ENCODE results near the gene CASZ1. TPM values are rescaled to one million over a fixed set of nuclear protein-coding genes. Genes with fewer than 3 reads are reported as not detected.

The CASZ1 gene
- total RNA-seq, 1 experiment from 2014 or later, result 15.2 TPM

GRCh38 chr1:10839188-10839770 lies 42.8 kb upstream of the CASZ1 start:
- CTCF ChIA-PET, result no interaction called here

GRCh38 chr1:10838541-10838940 lies 42.1 kb upstream of the CASZ1 start:
- Histone ChIP-seq H2AFZ (no peak overlapping the region), H3K79me2 (ENCODE audit: low read depth) (no peaks in the 10 kb centered on the region), H3K9me3 (ENCODE audit: insufficient read depth, low read depth) (no peaks in the 10 kb centered on the region), H3K9me2 (ENCODE audit: insufficient read depth) (no peaks in the 10 kb centered on the region), H3K4me2 (no peak overlapping the region), H3K4me3 (no peak overlapping the region), H3F3A (ENCODE audit: insufficient read depth, low read depth) (peaks cover 4% of the 10 kb centered on the region; the same call in 1 of the 2 replicates), H4K20me1 (ENCODE audit: insufficient read depth) (no peaks in the 10 kb centered on the region), H3K36me3 (ENCODE audit: low read depth) (no peaks in the 10 kb centered on the region), H3K27ac (no peak overlapping the region), H3K27me3 (ENCODE audit: insufficient read depth, low read depth) (no peaks in the 10 kb centered on the region), H3K4me1 (replicated peaks; ENCODE audit: insufficient read depth) (no peaks in the 10 kb centered on the region)
- no peak for DNase-seq
- ChIA-PET CTCF (no interaction called here), POLR2A (ENCODE audit: unreplicated experiment) (no interaction called here)
- intact Hi-C loops (cut with micrococcal nuclease; ENCODE audit: unreplicated experiment), result no loop called here
- no peak for TF ChIP-seq EZH2 (IDR thresholded peaks at IDR 0.05; ENCODE audit: low read depth)
- TF ChIP-seq CTCF (conservative IDR thresholded peaks at IDR 0.05), result no peak
- no TSS peak for BruUV-seq (replicated peaks)

More at GRCh38 chr1:10839188-10839770, 42.8 kb upstream of the CASZ1 start:
- Histone ChIP-seq H3K27me3 (ENCODE audit: insufficient read depth, low read depth) (no peaks in the 10 kb centered on the region), H3K4me1 (replicated peaks; ENCODE audit: insufficient read depth) (no peaks in the 10 kb centered on the region), H3F3A (ENCODE audit: insufficient read depth, low read depth) (peaks cover 4% of the 10 kb centered on the region; the same call in 1 of the 2 replicates), H4K20me1 (ENCODE audit: insufficient read depth) (no peaks in the 10 kb centered on the region), H3K9me2 (ENCODE audit: insufficient read depth) (no peaks in the 10 kb centered on the region), H3K9me3 (ENCODE audit: insufficient read depth, low read depth) (no peaks in the 10 kb centered on the region), H2AFZ (no peak overlapping the region), H3K36me3 (ENCODE audit: low read depth) (no peaks in the 10 kb centered on the region), H3K79me2 (ENCODE audit: low read depth) (no peaks in the 10 kb centered on the region), H3K4me3 (no peak overlapping the region), H3K4me2 (no peak overlapping the region), H3K27ac (no peak overlapping the region)
- no peak for DNase-seq
- TF ChIP-seq EZH2 (IDR thresholded peaks at IDR 0.05; ENCODE audit: low read depth), result no peak
- intact Hi-C loops (cut with micrococcal nuclease; ENCODE audit: unreplicated experiment), result no loop called here
- BruUV-seq (replicated peaks), result no TSS peak
- POLR2A ChIA-PET (ENCODE audit: unreplicated experiment), result no interaction called here

- peaks cover 10% of the 10 kb centered on the region; the same call in 1 of the 2 replicates for H3F3A ChIP-seq (ENCODE audit: insufficient read depth, low read depth)
- H3K4me1 ChIP-seq (replicated peaks; ENCODE audit: insufficient read depth), result peaks cover 12% of the 10 kb centered on the region; the same call in 1 of the 2 replicates
- POLR2A ChIA-PET (ENCODE audit: unreplicated experiment), result no interaction called here
- intact Hi-C loops (cut with micrococcal nuclease; ENCODE audit: unreplicated experiment), result no loop called here
- no peaks in the 10 kb centered on the region for H4K20me1 ChIP-seq (ENCODE audit: insufficient read depth)
- H3K9me2 ChIP-seq (ENCODE audit: insufficient read depth), result no peaks in the 10 kb centered on the region
- no peak for TF ChIP-seq CTCF (conservative IDR thresholded peaks at IDR 0.05)
- no peak for TF ChIP-seq EZH2 (IDR thresholded peaks at IDR 0.05; ENCODE audit: low read depth)
- CTCF ChIA-PET, result no interaction called here
- no peaks in the 10 kb centered on the region for H3K9me3 ChIP-seq (ENCODE audit: insufficient read depth, low read depth)
- H2AFZ ChIP-seq, result no peak overlapping the region
- H3K79me2 ChIP-seq (ENCODE audit: low read depth), result no peaks in the 10 kb centered on the region
- no peak overlapping the region for H3K4me3 ChIP-seq
- H3K4me2 ChIP-seq, result no peak overlapping the region
- H3K36me3 ChIP-seq (ENCODE audit: low read depth), result no peaks in the 10 kb centered on the region
- BruUV-seq (replicated peaks), result no TSS peak
- no peak overlapping the region for H3K27ac ChIP-seq
- H3K27me3 ChIP-seq (ENCODE audit: insufficient read depth, low read depth), result no peaks in the 10 kb centered on the region
- DNase-seq, result no peak
These were observed 40.3 kb upstream of the CASZ1 start for GRCh38 chr1:10836726-10837125.

Data from PC-9 (cell line).